ENCODE measurements around the gene MTMR6.
"Not testable (repeated sequence)": the region's sequence is repeated elsewhere in the genome, so short reads cannot be mapped to it uniquely, and the experiment has no call there.

The MTMR6 gene

DNA sequence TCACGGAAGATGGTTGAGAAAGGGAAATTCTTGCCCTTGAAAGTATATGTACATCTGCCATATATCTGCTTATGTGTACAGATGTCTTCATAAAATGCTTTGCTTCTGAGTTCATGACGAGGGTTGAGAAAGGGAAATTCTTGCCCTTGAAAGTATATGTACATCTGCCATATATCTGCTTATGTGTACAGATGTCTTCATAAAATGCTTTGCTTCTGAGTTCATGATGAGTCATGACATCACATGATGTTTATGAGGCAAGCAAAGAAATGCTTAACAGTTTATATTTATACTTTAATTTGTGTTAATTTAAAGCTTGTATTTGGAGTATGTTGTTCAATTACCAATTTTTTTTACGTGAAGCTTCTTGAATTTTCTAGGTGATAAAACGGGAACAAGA, 31.7 kb upstream of the MTMR6 start:
- H3K9me3 ChIP-seq (ENCODE audit: control extremely low read depth in 1 of 5, control insufficient read depth in 4 of 5, insufficient read depth in 2 of 5, low read depth in 1 of 5, low read length in 4 of 5); H3K4me1 ChIP-seq (ENCODE audit: control extremely low read depth in 1 of 4, control insufficient read depth in 4 of 4, insufficient read depth in 4 of 4, low read length in 3 of 4); H3K4me3 ChIP-seq (ENCODE audit: control insufficient read depth in 1 of 7, extremely low read depth in 1 of 7, insufficient read depth in 4 of 7, low read depth in 2 of 7, low read length in 6 of 7); H3K27ac ChIP-seq (ENCODE audit: insufficient read depth in 1 of 2, low read depth in 1 of 2, low read length in 2 of 2, poor library complexity in 1 of 2, severe bottlenecking in 2 of 2); H3K27me3 ChIP-seq (replicated peaks in 2 of 5; ENCODE audit: control insufficient read depth in 4 of 5, insufficient read depth in 5 of 5, low read length in 4 of 5); POLR2A ChIA-PET: not testable (repeated sequence)
- WGBS (ENCODE audit: insufficient coverage), result no CpG with 5 or more reads among the region's 4 CpGs
- peak in 1 of 3 donors; percentile 16 for DNase-seq
- CTCF ChIA-PET, result interaction anchor here (1.0 to 1.7 kb wide), 3 partner anchors 8 to 13 kb away, joined by 3 to 6 read pairs (median 4); no protein-coding TSS in a partner anchor
- H3K36me3 ChIP-seq (ENCODE audit: control insufficient read depth in 4 of 4, insufficient read depth in 4 of 4, low read length in 3 of 4), result peaks cover 15 to 61% (median 43%) of the 10 kb centered on the region in 4 experiments

DNA sequence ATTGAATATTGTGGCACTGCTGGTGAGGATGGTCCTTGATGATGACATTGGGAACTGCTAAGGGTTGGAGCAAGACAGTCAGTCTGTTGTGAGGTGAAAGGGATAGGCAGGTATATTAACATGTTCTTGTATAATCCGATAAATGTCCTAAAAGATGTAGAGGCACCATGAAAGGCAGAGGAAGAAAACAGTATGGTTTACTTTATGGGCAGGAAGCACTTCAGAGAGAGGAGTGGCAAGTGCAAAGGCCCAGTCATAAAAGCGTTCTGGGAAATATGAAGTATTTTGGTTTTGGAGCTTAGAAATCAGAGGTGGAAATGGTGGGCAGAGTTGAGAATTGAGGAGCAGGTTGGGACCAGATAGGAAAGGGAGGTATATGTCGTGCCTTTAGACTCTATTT, 23.6 kb upstream of the MTMR6 start:
- H3K36me3 ChIP-seq (ENCODE audit: control insufficient read depth in 4 of 4, insufficient read depth in 4 of 4, low read length in 3 of 4), result peaks cover 25 to 69% (median 45%) of the 10 kb centered on the region in 4 experiments
- POLR2A ChIA-PET, result no interaction called here
- H3K4me1 ChIP-seq (ENCODE audit: control extremely low read depth in 1 of 4, control insufficient read depth in 4 of 4, insufficient read depth in 4 of 4, low read length in 3 of 4), result no peaks in the 10 kb centered on the region

GRCh38 chr13:25306671-25307464, 19.6 kb upstream of the MTMR6 start:
- Histone ChIP-seq H3K4me3 (ENCODE audit: control insufficient read depth in 1 of 7, extremely low read depth in 1 of 7, insufficient read depth in 4 of 7, low read depth in 2 of 7, low read length in 6 of 7) (no peak overlapping the region), H3K27ac (ENCODE audit: insufficient read depth in 1 of 2, low read depth in 1 of 2, low read length in 2 of 2, poor library complexity in 1 of 2, severe bottlenecking in 2 of 2) (peak overlapping the region in 1 of 2 experiments; percentile 14), H3K4me1 (ENCODE audit: control extremely low read depth in 1 of 4, control insufficient read depth in 4 of 4, insufficient read depth in 4 of 4, low read length in 3 of 4) (peaks cover 7 to 13% (median 11%) of the 10 kb centered on the region in 4 experiments), H3K27me3 (replicated peaks in 2 of 5; ENCODE audit: control insufficient read depth in 4 of 5, insufficient read depth in 5 of 5, low read length in 4 of 5) (no peaks in the 10 kb centered on the region), H3K9me3 (ENCODE audit: control extremely low read depth in 1 of 5, control insufficient read depth in 4 of 5, insufficient read depth in 2 of 5, low read depth in 1 of 5, low read length in 4 of 5) (no peaks in the 10 kb centered on the region), H3K36me3 (ENCODE audit: control insufficient read depth in 4 of 4, insufficient read depth in 4 of 4, low read length in 3 of 4) (peaks cover 12 to 65% (median 27%) of the 10 kb centered on the region in 4 experiments)
- WGBS (ENCODE audit: insufficient coverage), result 98% methylated on average over 5 of the region's 7 CpGs
- ChIA-PET CTCF (interaction anchor here (1.8 kb wide), 1 partner anchor 19 kb away, joined by 4 read pairs; the partner anchor contains the start of gene MTMR6), POLR2A (no interaction called here)
- no peak for DNase-seq

More for the DNA sequence above, 23.6 kb upstream of the MTMR6 start:
- 92% methylated on average over 3 of the region's 3 CpGs for WGBS (ENCODE audit: insufficient coverage)
- no peak overlapping the region for H3K27ac ChIP-seq (ENCODE audit: insufficient read depth in 1 of 2, low read depth in 1 of 2, low read length in 2 of 2, poor library complexity in 1 of 2, severe bottlenecking in 2 of 2)
- no peak for DNase-seq
- H3K9me3 ChIP-seq (ENCODE audit: control extremely low read depth in 1 of 5, control insufficient read depth in 4 of 5, insufficient read depth in 2 of 5, low read depth in 1 of 5, low read length in 4 of 5), result no peaks in the 10 kb centered on the region
- H3K4me3 ChIP-seq (ENCODE audit: control insufficient read depth in 1 of 7, extremely low read depth in 1 of 7, insufficient read depth in 4 of 7, low read depth in 2 of 7, low read length in 6 of 7), result no peak overlapping the region
- CTCF ChIA-PET, result interaction anchor here (0.8 to 1.1 kb wide), 3 partner anchors 9 to 11 kb away, joined by 3 to 5 read pairs (median 4); partner anchors contain the start of gene NUP58
- no peaks in the 10 kb centered on the region for H3K27me3 ChIP-seq (replicated peaks in 2 of 5; ENCODE audit: control insufficient read depth in 4 of 5, insufficient read depth in 5 of 5, low read length in 4 of 5)

- CTCF ChIA-PET, result interaction anchor here (1.7 to 4.5 kb wide), 2 partner anchors 9 to 11 kb away, joined by 5 to 15 read pairs; no protein-coding TSS in a partner anchor
- Histone ChIP-seq H3K36me3 (ENCODE audit: control insufficient read depth in 4 of 4, insufficient read depth in 4 of 4, low read length in 3 of 4) (peaks cover 0 to 32% (median 6%) of the 10 kb centered on the region in 4 experiments), H3K4me3 (ENCODE audit: control insufficient read depth in 1 of 7, extremely low read depth in 1 of 7, insufficient read depth in 4 of 7, low read depth in 2 of 7, low read length in 6 of 7) (peak overlapping the region; percentile 79 to 95 (median 91)), H3K27ac (ENCODE audit: insufficient read depth in 1 of 2, low read depth in 1 of 2, low read length in 2 of 2, poor library complexity in 1 of 2, severe bottlenecking in 2 of 2) (peak overlapping the region; percentile 93 to 96), H3K9me3 (ENCODE audit: control extremely low read depth in 1 of 5, control insufficient read depth in 4 of 5, insufficient read depth in 2 of 5, low read depth in 1 of 5, low read length in 4 of 5) (no peaks in the 10 kb centered on the region), H3K27me3 (replicated peaks in 2 of 5; ENCODE audit: control insufficient read depth in 4 of 5, insufficient read depth in 5 of 5, low read length in 4 of 5) (peaks cover 0 to 3% (median 0%) of the 10 kb centered on the region in 5 experiments), H3K4me1 (ENCODE audit: control extremely low read depth in 1 of 4, control insufficient read depth in 4 of 4, insufficient read depth in 4 of 4, low read length in 3 of 4) (peaks cover 9 to 21% (median 15%) of the 10 kb centered on the region in 4 experiments)
- POLR2A ChIA-PET, result no interaction called here
- WGBS (ENCODE audit: insufficient coverage), result 4% methylated on average over 3 of the region's 7 CpGs
- DNase-seq, result peak in 2 of 3 donors; percentile 40 to 55
Measured at GRCh38 chr13:25302121-25302520, 14.8 kb upstream of the MTMR6 start.

GRCh38 chr13:25301347-25302113, 14.2 kb upstream of the MTMR6 start, which contains the start of gene NUP58:
Gene NUP58, plus strand, starts transcription at chr13:25301625. Its CDS starts 149 bp downstream, at chr13:25301774.
- peaks cover 0 to 27% (median 5%) of the 10 kb centered on the region in 4 experiments for H3K36me3 ChIP-seq (ENCODE audit: control insufficient read depth in 4 of 4, insufficient read depth in 4 of 4, low read length in 3 of 4)
- ChIA-PET POLR2A (interaction anchor here (0.6 kb wide), 2 partner anchors 15 to 22 kb away, joined by 3 read pairs; no protein-coding TSS in a partner anchor), CTCF (interaction anchor here (1.7 to 4.5 kb wide), 2 partner anchors 9 to 12 kb away, joined by 5 to 15 read pairs; no protein-coding TSS in a partner anchor)
- WGBS (ENCODE audit: insufficient coverage), result under 1% methylated on average over 61 of the region's 64 CpGs
- DNase-seq, result peak; percentile 95 to 98 (median 97)
- peak within 1 kb of the TSS; percentile 79 to 95 (median 91) for H3K4me3 ChIP-seq (ENCODE audit: control insufficient read depth in 1 of 7, extremely low read depth in 1 of 7, insufficient read depth in 4 of 7, low read depth in 2 of 7, low read length in 6 of 7)
- H3K4me1 ChIP-seq (ENCODE audit: control extremely low read depth in 1 of 4, control insufficient read depth in 4 of 4, insufficient read depth in 4 of 4, low read length in 3 of 4), result peaks cover 9 to 21% (median 15%) of the 10 kb centered on the region in 4 experiments
- no peaks in the 10 kb centered on the region for H3K9me3 ChIP-seq (ENCODE audit: control extremely low read depth in 1 of 5, control insufficient read depth in 4 of 5, insufficient read depth in 2 of 5, low read depth in 1 of 5, low read length in 4 of 5)
- H3K27ac ChIP-seq (ENCODE audit: insufficient read depth in 1 of 2, low read depth in 1 of 2, low read length in 2 of 2, poor library complexity in 1 of 2, severe bottlenecking in 2 of 2), result peak within 1 kb of the TSS; percentile 93 to 96
- peaks cover 0 to 7% (median 0%) of the 10 kb centered on the region in 5 experiments for H3K27me3 ChIP-seq (replicated peaks in 2 of 5; ENCODE audit: control insufficient read depth in 4 of 5, insufficient read depth in 5 of 5, low read length in 4 of 5)

DNA sequence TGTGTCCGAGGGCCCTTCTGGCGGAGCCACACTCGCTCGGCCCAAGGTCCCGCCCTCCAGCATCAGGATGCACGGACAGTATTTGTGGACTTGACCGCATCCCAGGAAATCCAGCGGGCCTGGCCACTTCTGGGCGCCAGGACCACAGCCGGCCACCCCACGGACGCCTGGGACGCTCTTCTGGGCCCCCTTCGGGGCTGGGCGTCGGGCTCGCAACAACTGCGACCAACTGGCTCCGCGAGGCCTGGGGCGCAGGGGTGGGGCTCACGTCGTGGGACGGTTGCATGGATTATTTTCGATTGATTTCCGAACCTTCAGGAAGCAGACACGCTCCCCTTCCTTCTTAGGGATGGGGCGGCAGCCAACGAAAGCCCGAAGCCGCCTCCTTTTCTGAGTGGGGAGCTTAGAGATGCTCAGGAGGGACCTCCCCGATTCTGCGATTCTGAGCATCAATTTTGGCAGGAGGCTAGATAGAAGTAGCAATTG, 13.6 kb upstream of the MTMR6 start:
- H3K4me1 ChIP-seq (ENCODE audit: control extremely low read depth in 1 of 4, control insufficient read depth in 4 of 4, insufficient read depth in 4 of 4, low read length in 3 of 4), result peaks cover 9 to 21% (median 15%) of the 10 kb centered on the region in 4 experiments
- WGBS (ENCODE audit: insufficient coverage), result 36% methylated on average over 29 of the region's 33 CpGs
- CTCF ChIA-PET, result no interaction called here
- peak in 1 of 3 donors; percentile 10 for DNase-seq
- H3K27me3 ChIP-seq (replicated peaks in 2 of 5; ENCODE audit: control insufficient read depth in 4 of 5, insufficient read depth in 5 of 5, low read length in 4 of 5), result peaks cover 0 to 7% (median 2%) of the 10 kb centered on the region in 5 experiments
- POLR2A ChIA-PET, result interaction anchor here (0.6 kb wide), 2 partner anchors 14 to 21 kb away, joined by 3 read pairs; no protein-coding TSS in a partner anchor
- peak overlapping the region; percentile 1 to 95 (median 91) for H3K4me3 ChIP-seq (ENCODE audit: control insufficient read depth in 1 of 7, extremely low read depth in 1 of 7, insufficient read depth in 4 of 7, low read depth in 2 of 7, low read length in 6 of 7)
- H3K27ac ChIP-seq (ENCODE audit: insufficient read depth in 1 of 2, low read depth in 1 of 2, low read length in 2 of 2, poor library complexity in 1 of 2, severe bottlenecking in 2 of 2), result peak overlapping the region; percentile 93 to 96
- H3K36me3 ChIP-seq (ENCODE audit: control insufficient read depth in 4 of 4, insufficient read depth in 4 of 4, low read length in 3 of 4), result peaks cover 0 to 23% (median 4%) of the 10 kb centered on the region in 4 experiments
- no peaks in the 10 kb centered on the region for H3K9me3 ChIP-seq (ENCODE audit: control extremely low read depth in 1 of 5, control insufficient read depth in 4 of 5, insufficient read depth in 2 of 5, low read depth in 1 of 5, low read length in 4 of 5)
